ENCODE measurements around the gene HEPACAM2.

The HEPACAM2 gene

GRCh38 chr7:93202594-93203250 is 23.5 kb downstream of the HEPACAM2 start:
- no peak for DNase-seq

DNA sequence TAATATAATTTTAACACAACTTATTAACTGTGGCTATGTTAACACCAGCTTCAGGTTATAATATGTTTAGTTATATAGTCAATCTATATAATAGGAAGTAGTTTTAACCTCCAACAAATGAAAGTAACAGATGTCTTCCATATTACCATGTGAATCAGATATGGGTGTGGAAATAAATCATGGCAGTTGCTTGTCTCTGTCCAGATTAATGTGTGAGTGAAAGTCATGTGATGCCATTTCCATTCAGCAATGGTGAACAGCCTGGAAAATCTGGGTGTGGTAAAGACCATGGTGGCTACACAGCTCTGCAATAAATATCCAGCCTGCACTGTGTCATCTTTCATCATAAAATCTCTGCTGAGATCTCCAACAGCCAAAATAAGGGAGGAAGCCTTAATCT is 27.8 kb downstream of the HEPACAM2 start:
- DNase-seq = no peak

DNA sequence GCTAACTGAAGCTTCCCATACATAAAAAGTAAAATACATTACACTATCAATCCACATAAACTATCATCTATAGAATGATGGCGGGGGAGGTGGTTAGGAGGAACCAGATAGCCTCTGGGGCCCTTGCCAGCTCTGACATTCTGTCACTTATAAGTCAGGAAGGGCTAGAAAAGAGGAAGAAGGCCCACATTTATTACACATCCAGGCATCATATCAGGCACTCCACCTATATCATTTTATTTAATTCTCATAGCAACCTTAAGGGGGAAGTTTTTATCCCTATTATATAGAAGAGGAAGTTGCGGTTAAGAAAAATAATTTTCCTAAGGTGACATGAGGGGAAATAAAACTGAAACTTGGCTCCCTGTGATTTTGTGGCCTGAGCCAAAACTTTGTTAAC is 29.9 kb downstream of the HEPACAM2 start:
- DNase-seq = no peak

- peak; percentile 51 for DNase-seq
These were observed 31.9 kb downstream of the HEPACAM2 start for GRCh38 chr7:93194386-93194785.

GRCh38 chr7:93188870-93189634 is 37.2 kb downstream of the HEPACAM2 start:
- DNase-seq = no peak

GRCh38 chr7:93185303-93186027 is 40.8 kb downstream of the HEPACAM2 start:
- DNase-seq = peak; percentile 74

DNA sequence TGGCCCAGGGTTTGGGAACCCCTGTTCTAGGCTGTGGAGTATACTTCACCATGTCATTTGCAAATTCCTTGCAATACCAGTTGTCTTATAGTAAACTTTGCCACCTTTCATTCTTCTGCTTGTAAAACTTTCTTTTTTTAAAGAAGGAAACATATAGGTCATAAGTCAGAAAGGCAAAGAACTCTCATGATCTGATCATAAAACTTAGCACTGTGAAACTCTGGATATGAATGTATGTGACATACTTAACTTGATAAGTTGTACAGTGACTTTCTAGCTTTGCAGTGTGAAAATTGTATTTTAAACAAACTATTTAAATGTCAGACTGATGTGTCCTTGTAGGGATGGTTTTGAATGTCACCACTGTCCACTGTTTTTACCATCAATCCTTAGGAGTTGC is 47.1 kb downstream of the HEPACAM2 start:
- no peak for DNase-seq

DNA sequence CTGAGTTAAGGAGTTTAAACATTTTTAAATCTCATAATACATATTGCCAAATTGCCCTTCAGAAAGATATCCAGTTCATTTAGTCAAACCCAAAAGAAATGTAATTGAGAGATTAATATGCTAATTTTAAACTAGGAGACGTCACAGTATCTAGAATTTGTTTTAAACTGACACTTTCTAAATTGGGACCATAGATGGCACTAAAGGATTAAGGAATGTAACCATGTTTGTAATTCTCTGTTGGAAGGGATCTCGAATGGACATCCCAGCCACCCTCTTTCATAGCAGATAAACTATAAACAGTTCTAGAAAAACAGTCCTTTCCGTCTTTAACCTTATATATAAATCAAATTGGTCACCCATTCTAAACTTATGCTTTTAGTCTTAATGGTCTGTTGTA is 48.1 kb downstream of the HEPACAM2 start:
- no peak for DNase-seq

GRCh38 chr7:93176992-93177580 is 49.2 kb downstream of the HEPACAM2 start:
- no peak for DNase-seq

DNA sequence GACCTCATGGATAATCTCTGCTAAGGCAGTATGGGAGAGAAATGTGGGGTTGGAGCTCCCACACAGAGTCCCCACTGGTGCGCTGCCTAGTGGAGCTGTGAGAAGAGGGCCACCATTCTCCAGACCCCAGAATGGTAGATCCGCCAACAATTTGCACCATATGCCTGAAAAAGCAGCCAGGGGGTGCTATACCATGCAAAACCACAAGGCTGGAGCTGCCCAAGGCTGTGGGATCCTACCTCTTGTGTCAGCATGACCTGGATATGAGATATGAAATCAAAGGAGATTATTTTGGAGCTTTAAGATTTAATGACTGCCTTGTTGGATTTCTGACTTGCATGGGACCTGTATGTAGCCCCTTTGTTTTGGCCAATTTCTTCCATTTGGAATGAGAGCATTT is 51.0 kb downstream of the HEPACAM2 start:
- DNase-seq = no peak

GRCh38 chr7:93172683-93173082 is 53.6 kb downstream of the HEPACAM2 start:
- no peak for DNase-seq

DNA sequence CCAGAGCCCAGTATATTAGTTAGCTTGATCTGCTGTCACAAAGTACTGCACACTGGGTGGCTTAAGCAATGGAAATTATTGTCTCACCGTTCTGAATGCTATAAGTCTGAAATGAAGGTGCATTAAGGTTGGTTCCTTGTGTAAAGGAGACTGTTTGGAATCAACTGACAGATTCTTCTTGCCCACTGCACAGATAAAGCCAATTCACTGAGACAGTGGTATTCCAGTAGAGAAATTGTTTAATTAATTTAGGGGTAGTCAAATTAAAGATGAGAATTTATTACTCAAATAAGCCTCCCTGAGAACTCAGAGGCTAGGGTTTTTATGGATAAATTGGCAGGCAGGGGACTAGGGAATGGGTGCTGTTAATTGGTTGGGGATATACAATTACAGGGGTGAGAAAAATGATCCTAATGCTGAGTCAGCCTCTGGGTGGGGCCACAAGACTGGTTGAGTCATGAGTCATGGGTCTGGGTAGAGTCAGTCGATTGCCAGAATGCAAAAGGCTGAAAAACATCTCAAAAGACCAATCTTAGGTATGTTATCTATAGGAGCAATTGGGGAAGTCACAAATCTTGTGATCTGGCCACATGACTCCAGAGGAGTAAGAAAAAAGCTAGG is 54.6 kb downstream of the HEPACAM2 start:
- DNase-seq = peak; percentile 11

GRCh38 chr7:93165447-93165846 is 60.8 kb downstream of the HEPACAM2 start:
- no peak for DNase-seq

DNA sequence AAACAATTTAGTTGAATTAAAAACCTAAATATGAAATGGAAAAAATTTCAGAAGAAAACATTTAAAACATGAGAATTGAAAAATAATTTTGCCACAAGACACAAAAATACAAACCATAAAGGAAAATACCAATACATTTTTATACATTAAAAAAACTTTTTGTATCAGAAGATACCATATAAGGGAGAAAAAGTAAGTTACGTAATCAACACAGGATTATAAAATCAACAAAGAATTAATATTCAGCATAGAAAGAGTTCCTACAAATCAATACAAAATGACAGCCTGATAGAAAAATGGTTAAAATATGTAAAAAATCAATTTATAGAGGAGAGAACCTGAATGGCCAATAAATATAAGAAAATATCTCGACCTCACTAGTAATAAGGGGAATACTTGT is 61.5 kb downstream of the HEPACAM2 start:
- DNase-seq = no peak

DNA sequence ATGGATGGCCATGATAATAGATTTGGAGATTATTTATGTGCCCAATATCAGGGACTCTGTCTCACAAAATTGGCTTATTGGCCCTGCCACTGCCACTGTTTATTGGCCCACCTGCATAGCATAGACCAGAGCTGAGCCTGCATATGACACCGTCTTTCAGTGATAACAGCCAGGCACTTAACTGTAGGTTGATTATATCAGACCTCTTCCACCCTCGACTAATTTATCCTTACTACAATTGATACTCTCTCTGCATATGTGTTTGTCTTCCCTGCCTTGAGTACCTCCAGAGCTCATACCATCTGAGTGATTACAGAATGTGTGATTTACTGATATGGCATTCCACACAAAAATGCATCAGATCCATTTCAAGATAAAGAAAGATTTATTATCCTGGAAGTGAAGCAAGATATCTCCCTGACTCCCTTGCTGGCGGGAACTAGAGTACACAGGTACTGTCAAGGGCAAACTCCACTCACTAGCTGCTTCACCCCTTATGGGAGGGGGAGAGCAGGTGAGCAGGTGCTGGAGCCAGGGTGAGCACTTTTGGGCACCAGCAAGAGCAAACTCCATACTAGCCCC is 65.0 kb downstream of the HEPACAM2 start:
- DNase-seq = peak; percentile 21

GRCh38 chr7:93160410-93160809 is 65.9 kb downstream of the HEPACAM2 start:
- peak; percentile 68 for DNase-seq

GRCh38 chr7:93159490-93159889 is 66.8 kb downstream of the HEPACAM2 start:
- DNase-seq = no peak

DNA sequence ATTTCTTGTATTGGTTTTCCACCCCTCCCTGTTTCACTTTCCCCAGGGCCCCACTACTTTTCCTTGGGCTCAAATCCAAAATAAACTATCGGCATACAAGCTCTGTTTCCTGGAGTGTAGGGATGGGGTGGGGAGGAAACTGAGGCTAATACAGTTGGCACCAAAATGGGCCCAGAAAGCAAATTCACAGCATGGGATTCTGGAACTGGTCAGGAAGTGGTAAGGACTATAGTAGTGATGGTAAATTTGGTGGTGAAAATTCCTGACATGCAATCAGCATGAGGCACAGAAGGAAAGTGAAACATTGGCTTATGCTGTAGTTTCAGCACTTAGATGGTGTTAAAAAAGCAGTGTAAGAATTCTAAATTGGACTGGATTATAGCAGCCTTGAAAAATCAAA is 69.4 kb downstream of the HEPACAM2 start:
- peak; percentile 68 for DNase-seq

GRCh38 chr7:93150200-93150835 is 76.0 kb downstream of the HEPACAM2 start:
- peak; percentile 60 for DNase-seq

GRCh38 chr7:93148727-93149126 is 77.5 kb downstream of the HEPACAM2 start:
- DNase-seq = no peak

DNA sequence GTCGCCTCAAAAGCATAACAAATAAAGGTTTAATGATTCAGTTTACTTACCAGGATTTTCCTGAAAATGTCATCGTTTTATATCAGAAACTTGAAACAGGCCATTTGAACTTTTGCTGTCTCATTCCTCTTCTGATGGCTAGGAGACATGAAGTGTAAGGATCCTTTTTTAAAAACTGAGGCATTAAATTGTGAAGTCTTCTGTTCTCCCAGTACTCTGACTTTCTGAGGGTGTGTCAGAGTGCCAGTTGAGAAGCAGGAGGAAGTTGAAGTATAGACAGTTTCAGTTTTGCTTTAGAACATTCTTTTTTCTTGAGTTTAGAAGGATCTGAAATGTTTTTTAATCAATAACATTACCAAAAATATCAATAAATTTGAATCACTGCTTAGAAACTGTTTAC is 78.1 kb downstream of the HEPACAM2 start, which contains the start of gene SAMD9L:
Gene SAMD9L (minus strand): TSS at position 242 of the 400 bp plus-strand sequence. CDS start 12,414 bp downstream, outside the sequence.
- no peak for DNase-seq

GRCh38 chr7:93147363-93147762 is 78.9 kb downstream of the HEPACAM2 start:
- peak; percentile 26 for DNase-seq

All from NCI-H226 (cell line).